VCaP (cell line): ENCODE measurements around the gene ACAP1.

Experiments used
- H3K27ac ChIP-seq: fragments of 450-650 bp; 2 replicates; pipeline ENCODE4 v1.5.1; 2017
- CTCF ChIP-seq: fragments of 450-650 bp; conservative IDR thresholded peaks from 2 replicates; pipeline ENCODE4 v1.5.1; 2017; ENCODE audit warnings: mild to moderate bottlenecking, moderate library complexity

ACAP1 gene

GRCh38 chr17:7382901-7383300 is 46.6 kb downstream of the ACAP1 start:
- TF ChIP-seq CTCF = no peak

GRCh38 chr17:7383371-7383741 is 47.0 kb downstream of the ACAP1 start:
- no peak overlapping the region for H3K27ac ChIP-seq
- no peak for TF ChIP-seq CTCF

More at GRCh38 chr17:7382901-7383300, 46.6 kb downstream of the ACAP1 start:
- H3K27ac ChIP-seq = no peak overlapping the region

GRCh38 chr17:7383742-7384488 is 47.6 kb downstream of the ACAP1 start:
- TF ChIP-seq CTCF = no peak
- H3K27ac ChIP-seq = no peak overlapping the region

- no peak for TF ChIP-seq CTCF
- H3K27ac ChIP-seq = no peak overlapping the region
These were observed 48.3 kb downstream of the ACAP1 start for GRCh38 chr17:7384489-7385081.

GRCh38 chr17:7388856-7389255 is 52.5 kb downstream of the ACAP1 start:
- H3K27ac ChIP-seq = no peak overlapping the region
- TF ChIP-seq CTCF = no peak

- H3K27ac ChIP-seq = no peak overlapping the region
- no peak for TF ChIP-seq CTCF
These were observed 53.9 kb downstream of the ACAP1 start for GRCh38 chr17:7389924-7390910.

- no peak overlapping the region for H3K27ac ChIP-seq
These were observed 55.0 kb downstream of the ACAP1 start for GRCh38 chr17:7391307-7391706.

More at GRCh38 chr17:7391307-7391706, 55.0 kb downstream of the ACAP1 start:
- TF ChIP-seq CTCF = no peak
